Adrenal gland (tissue), 12 donors: Measurements from ENCODE around the gene GPATCH2. TPM values are rescaled to one million over a fixed set of nuclear protein-coding genes. Genes with fewer than 3 reads are reported as not detected.

Experiments used
- DNase-seq, 7 donors: peaks; one replicate each; pipeline ENCODE4 v3.0.0-alpha.2; 2019 to 2020
- H3K27ac ChIP-seq, 5 donors: fragments of 200-600 bp; sonication (generic) in 4 of 5; 1 replicate in 3 of 5; 2 replicates in 2 of 5; pipeline versions ENCODE4 v1.5.1 to v1.8.0; 2016 to 2020; ENCODE audit warnings: mild to moderate bottlenecking in 1 of 5
- H3K27me3 ChIP-seq: fragments of 200-600 bp; 2 replicates; pipeline ENCODE4 v1.8.0; 2021
- H3K36me3 ChIP-seq, 2 donors: fragments of 200-600 bp; replicated peaks in 1 of 2; 1 replicate in 1 of 2; 2 replicates in 1 of 2; pipeline versions ENCODE4 v1.5.1 to v1.8.0; 2018 to 2022
- H3K4me1 ChIP-seq, 2 donors: fragments of 200-600 bp; replicated peaks in 1 of 2; 1 replicate in 1 of 2; 2 replicates in 1 of 2; pipeline versions ENCODE4 v1.5.1 to v1.8.0; 2018 to 2021
- H3K4me3 ChIP-seq, 4 donors: fragments of 200-600 bp; sonication (generic) in 3 of 4; one replicate each; pipeline ENCODE4 v1.5.1; 2016 to 2018
- H3K9me3 ChIP-seq, 3 donors: fragments of 200-600 bp; sonication (generic) in 1 of 3; replicated peaks in 1 of 3; 1 replicate in 2 of 3; 2 replicates in 1 of 3; pipeline versions ENCODE4 v1.5.1 to v1.8.0; 2016 to 2021
- POLR2A ChIP-seq, 2 donors: fragments of 450-650 bp; IDR thresholded peaks; one replicate each; pipeline ENCODE4 v1.6.1; 2017; ENCODE audit warnings: antibody characterized with exemption in 2 of 2, mild to moderate bottlenecking in 2 of 2, moderate library complexity in 1 of 2
- WGBS, 4 donors: extraction: QIAGEN DNeasy Blood & Tissue Kit in 2 of 4; methylation state at CpG; one replicate each; pipeline versions ENCODE4 v1.1.5 to v1.1.7; 2013 to 2017; 5-methylcytosine and 5-hydroxymethylcytosine counted together
- intact Hi-C, 2 donors: fragments of 100-400 bp; cut with DNase I; formaldehyde crosslinking; loops; one replicate each; pipeline versions ENCODE4 v1.14.1 to v1.15.0; 2022 to 2023
- polyA plus RNA-seq, 3 donors: library from polyadenylated mRNA; stranded (reverse); fragments of 200-250 nt in 2 of 3; fragments of 350-450 nt in 1 of 3; fragmentation: Illumina TruSeq in 1 of 3; extraction: RNeasy Lipid Tissue Mini Kit (QIAGEN cat#74804) in 1 of 3; gene quantifications; one replicate each; pipeline ENCODE4 v1.2.3, GENCODE V29; 2013 to 2014
- total RNA-seq, 9 donors: library from RNA; depleted of rRNA in 4 of 9; stranded (reverse); fragments of >200 nt in 4 of 9; fragments of 120-200 nt in 1 of 9; fragmentation: NEBNext Ultra II Directional in 1 of 9; extraction: Animal tissue kit (Norgen Biotek cat#: 25700) in 1 of 9; gene quantifications; one replicate each; pipeline versions ENCODE4 v1.1.0 to v1.2.4, GENCODE V29; 2013 to 2023
- TF ChIP-seq, protein P1 (sequence below), 6 experiments: fragments of 450-650 bp in 4 of 6; fragments of 200-600 bp in 2 of 6; sonication (generic) in 1 of 6; IDR thresholded peaks; 1 replicate in 5 of 6; 2 replicates in 1 of 6; pipeline versions ENCODE4 v1.5.1 to v1.8.0; 2016 to 2021; ENCODE audit warnings: antibody characterized with exemption in 6 of 6, mild to moderate bottlenecking in 2 of 6, moderate library complexity in 1 of 6
- donor health status: healthy with polysubstance abuse.
- donor health status: Bipolar disorder and iron deficiency.
- donor health status: DM: yes; HTN: yes; CAD: no.
- donor health status: DM: no; HTN: no; CAD: no.
- donor health status: DM: no; HTN: no; CAD: no.
- donor health status: DM: yes; HTN: yes; CAD: no.

The GPATCH2 gene
- total and polyA plus RNA-seq, 12 donors, result 4.0 to 29.3 (median 10.7) TPM

DNA sequence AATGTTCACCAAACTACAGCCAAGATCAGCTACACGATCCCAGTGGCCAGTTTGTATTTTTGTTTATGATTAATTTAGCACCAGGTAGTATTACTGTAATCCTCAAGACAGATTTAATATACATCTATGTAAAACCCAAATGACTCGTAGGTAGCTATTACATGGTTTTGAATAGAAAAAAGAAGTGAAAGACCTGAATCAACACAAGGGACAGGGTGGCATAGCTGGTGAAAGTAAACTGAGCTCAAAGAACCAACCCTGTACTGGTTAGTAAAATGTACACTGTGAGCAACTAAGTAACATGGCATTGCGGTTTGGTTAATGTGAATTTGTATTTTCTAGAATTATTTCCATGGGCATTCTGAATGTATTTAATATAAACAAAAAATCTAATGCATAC, 8.8 kb downstream of the GPATCH2 start:
- TF ChIP-seq, protein P1, sequence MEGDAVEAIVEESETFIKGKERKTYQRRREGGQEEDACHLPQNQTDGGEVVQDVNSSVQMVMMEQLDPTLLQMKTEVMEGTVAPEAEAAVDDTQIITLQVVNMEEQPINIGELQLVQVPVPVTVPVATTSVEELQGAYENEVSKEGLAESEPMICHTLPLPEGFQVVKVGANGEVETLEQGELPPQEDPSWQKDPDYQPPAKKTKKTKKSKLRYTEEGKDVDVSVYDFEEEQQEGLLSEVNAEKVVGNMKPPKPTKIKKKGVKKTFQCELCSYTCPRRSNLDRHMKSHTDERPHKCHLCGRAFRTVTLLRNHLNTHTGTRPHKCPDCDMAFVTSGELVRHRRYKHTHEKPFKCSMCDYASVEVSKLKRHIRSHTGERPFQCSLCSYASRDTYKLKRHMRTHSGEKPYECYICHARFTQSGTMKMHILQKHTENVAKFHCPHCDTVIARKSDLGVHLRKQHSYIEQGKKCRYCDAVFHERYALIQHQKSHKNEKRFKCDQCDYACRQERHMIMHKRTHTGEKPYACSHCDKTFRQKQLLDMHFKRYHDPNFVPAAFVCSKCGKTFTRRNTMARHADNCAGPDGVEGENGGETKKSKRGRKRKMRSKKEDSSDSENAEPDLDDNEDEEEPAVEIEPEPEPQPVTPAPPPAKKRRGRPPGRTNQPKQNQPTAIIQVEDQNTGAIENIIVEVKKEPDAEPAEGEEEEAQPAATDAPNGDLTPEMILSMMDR (IDR thresholded peaks at IDR 0.05), result no peak
- no peak for TF ChIP-seq POLR2A (IDR thresholded peaks at IDR 0.05)
- no peaks in the 10 kb centered on the region for H3K9me3 ChIP-seq
- no peak overlapping the region for H3K27ac ChIP-seq
- peaks cover 0 to 10% of the 10 kb centered on the region in 2 donors for H3K4me1 ChIP-seq
- intact Hi-C loops, result no loop called here
- DNase-seq, result no peak
- no peaks in the 10 kb centered on the region for H3K27me3 ChIP-seq
- no peak overlapping the region for H3K4me3 ChIP-seq
- peaks cover 0 to 4% of the 10 kb centered on the region in 2 donors for H3K36me3 ChIP-seq
- 92 to 93% (median 92%) methylated on average over 3 of the region's 3 CpGs for WGBS, 4 donors

DNA sequence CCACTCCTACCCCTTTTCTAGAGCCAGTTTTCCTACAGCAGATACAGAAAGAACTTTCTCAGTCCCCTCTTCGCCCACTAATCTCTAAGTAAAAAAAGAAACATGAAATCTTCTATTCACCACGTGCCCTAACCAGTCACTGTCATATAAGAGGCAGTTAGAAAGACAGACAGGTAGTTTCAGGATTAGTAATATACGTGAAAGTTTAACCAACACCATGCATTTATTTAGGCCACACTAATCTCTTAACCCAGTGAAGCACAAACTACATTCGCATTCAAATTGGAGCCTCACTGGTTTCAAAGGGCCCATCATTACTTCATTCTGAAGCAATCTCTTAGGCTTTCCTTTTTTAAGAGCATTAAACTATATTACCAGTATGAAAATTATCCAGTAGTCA, 10.1 kb downstream of the GPATCH2 start:
- H3K27me3 ChIP-seq, result no peaks in the 10 kb centered on the region
- H3K4me3 ChIP-seq, result no peak overlapping the region
- no peaks in the 10 kb centered on the region for H3K4me1 ChIP-seq
- no peaks in the 10 kb centered on the region for H3K9me3 ChIP-seq
- H3K27ac ChIP-seq, result no peak overlapping the region
- TF ChIP-seq POLR2A (IDR thresholded peaks at IDR 0.05), result no peak
- TF ChIP-seq, protein P1 (IDR thresholded peaks at IDR 0.05), result no peak
- intact Hi-C loops, result no loop called here
- H3K36me3 ChIP-seq, result peaks cover 0 to 4% of the 10 kb centered on the region in 2 donors
- WGBS, 4 donors, result 91 to 96% (median 93%) methylated on average over 4 of the region's 4 CpGs
- DNase-seq, result no peak

GRCh38 chr1:217617126-217617525, 13.8 kb downstream of the GPATCH2 start:
- H3K27me3 ChIP-seq, result no peaks in the 10 kb centered on the region
- peaks cover 0 to 4% of the 10 kb centered on the region in 2 donors for H3K36me3 ChIP-seq
- no peak overlapping the region for H3K27ac ChIP-seq
- intact Hi-C loops, result no loop called here
- DNase-seq, result no peak
- peaks cover 0 to 10% of the 10 kb centered on the region in 2 donors for H3K4me1 ChIP-seq
- no peak overlapping the region for H3K4me3 ChIP-seq
- WGBS, 4 donors, result 73 to 88% (median 86%) methylated on average over 1 of the region's 1 CpG
- no peaks in the 10 kb centered on the region for H3K9me3 ChIP-seq
- TF ChIP-seq, protein P1 (IDR thresholded peaks at IDR 0.05), result no peak
- no peak for TF ChIP-seq POLR2A (IDR thresholded peaks at IDR 0.05)

- no peaks in the 10 kb centered on the region for H3K9me3 ChIP-seq
- no peak for DNase-seq
- H3K27ac ChIP-seq, result no peak overlapping the region
- TF ChIP-seq, protein P1 (IDR thresholded peaks at IDR 0.05), result no peak
- no peak for TF ChIP-seq POLR2A (IDR thresholded peaks at IDR 0.05)
- H3K4me1 ChIP-seq, result peaks cover 0 to 10% of the 10 kb centered on the region in 2 donors
- H3K27me3 ChIP-seq, result no peaks in the 10 kb centered on the region
- no peak overlapping the region for H3K4me3 ChIP-seq
- 72 to 79% (median 74%) methylated on average over 3 of the region's 3 CpGs for WGBS, 4 donors
- H3K36me3 ChIP-seq, result peaks cover 0 to 4% of the 10 kb centered on the region in 2 donors
- intact Hi-C loops, result no loop called here
These were observed 16.6 kb downstream of the GPATCH2 start for GRCh38 chr1:217614200-217614712.
